Measurements from ENCODE around the gene KRTAP19-7.

DNA sequence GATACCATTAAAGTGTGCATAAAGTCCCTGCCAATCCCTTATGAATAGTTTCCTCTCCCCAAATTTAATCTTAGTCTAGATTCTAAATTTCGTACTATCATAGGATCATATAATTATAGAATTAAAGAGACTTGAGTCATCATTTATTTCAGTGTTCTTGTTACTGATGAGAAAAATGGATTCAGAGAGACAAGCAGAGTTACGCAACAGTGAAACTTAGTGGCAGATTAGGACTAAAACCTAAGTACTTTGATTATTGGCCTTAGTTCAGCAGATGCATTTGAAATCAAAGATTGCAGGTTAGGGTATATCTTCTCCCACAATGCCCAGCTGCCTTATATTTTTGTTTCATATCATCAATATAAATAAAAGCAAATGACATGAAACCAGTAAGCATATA is 843 bp upstream of the KRTAP19-7 start:
- TF ChIP-seq, protein P1, sequence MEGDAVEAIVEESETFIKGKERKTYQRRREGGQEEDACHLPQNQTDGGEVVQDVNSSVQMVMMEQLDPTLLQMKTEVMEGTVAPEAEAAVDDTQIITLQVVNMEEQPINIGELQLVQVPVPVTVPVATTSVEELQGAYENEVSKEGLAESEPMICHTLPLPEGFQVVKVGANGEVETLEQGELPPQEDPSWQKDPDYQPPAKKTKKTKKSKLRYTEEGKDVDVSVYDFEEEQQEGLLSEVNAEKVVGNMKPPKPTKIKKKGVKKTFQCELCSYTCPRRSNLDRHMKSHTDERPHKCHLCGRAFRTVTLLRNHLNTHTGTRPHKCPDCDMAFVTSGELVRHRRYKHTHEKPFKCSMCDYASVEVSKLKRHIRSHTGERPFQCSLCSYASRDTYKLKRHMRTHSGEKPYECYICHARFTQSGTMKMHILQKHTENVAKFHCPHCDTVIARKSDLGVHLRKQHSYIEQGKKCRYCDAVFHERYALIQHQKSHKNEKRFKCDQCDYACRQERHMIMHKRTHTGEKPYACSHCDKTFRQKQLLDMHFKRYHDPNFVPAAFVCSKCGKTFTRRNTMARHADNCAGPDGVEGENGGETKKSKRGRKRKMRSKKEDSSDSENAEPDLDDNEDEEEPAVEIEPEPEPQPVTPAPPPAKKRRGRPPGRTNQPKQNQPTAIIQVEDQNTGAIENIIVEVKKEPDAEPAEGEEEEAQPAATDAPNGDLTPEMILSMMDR (conservative IDR thresholded peaks at IDR 0.05 in 1 of 2, IDR thresholded peaks at IDR 0.05 in 1 of 2; ENCODE audit: extremely low read depth in 1 of 2, insufficient read depth in 1 of 2, low read depth in 1 of 2, low read length in 2 of 2): no peak
- TF ChIP-seq EZH2 (IDR thresholded peaks at IDR 0.05; ENCODE audit: borderline replicate concordance, low read length): no peak
